HG03432 (cell line): Measurements from ENCODE around the gene DAB2.
"Not testable (repeated sequence)": the region's sequence is repeated elsewhere in the genome, so short reads cannot be mapped to it uniquely, and the experiment has no call there.

Experiments used
- ATAC-seq: cut with Tn5 transposase; IDR thresholded peaks from one replicate; pipeline ENCODE4 v1.9.1; 2021; ENCODE audit warnings: mild to moderate bottlenecking, moderate library complexity; ENCODE audit not compliant: unreplicated experiment

Gene DAB2

GRCh38 chr5:39352170-39352569, 72.6 kb downstream of the DAB2 start:
- ATAC-seq: no peak

DNA sequence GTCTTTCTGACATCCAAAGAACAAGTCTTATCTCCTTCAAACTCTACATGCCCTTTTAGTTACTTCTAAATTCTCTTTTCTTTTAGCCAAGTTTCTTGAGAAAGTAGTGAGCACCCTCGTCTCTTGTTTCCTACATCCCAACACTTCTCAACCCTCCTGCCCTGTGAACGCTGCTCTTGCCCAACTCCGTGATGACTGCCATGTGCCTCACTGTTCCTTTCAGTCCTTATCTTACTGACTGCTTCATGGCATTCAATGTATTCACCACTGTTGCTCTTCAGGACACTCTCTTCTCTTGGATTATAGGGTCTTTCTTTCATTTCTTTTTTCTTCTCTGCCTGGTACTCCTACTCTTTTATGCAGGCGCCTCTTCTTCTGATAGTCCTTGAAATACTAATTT, 75.3 kb downstream of the DAB2 start:
- no peak for ATAC-seq

DNA sequence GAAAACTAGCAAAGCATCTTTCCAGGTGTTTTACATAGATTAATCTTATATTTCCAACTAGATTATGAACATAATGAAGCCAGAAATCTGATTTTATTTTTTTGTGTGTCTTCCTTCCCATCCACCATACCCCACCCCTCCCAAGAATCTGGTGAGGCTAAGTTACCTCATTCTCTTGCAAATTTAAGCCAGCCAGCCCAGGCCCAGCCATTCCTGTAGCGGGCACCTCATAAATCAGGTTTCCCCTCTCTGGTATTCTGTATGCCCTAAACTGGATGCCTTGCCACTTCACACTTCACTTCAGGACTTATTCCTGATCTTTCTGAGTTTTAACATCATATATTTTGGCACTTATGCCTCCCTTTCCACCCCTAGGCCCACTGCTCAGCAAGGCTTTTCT, 82.3 kb downstream of the DAB2 start:
- no peak for ATAC-seq

GRCh38 chr5:39341896-39342295, 82.9 kb downstream of the DAB2 start:
- no peak for ATAC-seq

DNA sequence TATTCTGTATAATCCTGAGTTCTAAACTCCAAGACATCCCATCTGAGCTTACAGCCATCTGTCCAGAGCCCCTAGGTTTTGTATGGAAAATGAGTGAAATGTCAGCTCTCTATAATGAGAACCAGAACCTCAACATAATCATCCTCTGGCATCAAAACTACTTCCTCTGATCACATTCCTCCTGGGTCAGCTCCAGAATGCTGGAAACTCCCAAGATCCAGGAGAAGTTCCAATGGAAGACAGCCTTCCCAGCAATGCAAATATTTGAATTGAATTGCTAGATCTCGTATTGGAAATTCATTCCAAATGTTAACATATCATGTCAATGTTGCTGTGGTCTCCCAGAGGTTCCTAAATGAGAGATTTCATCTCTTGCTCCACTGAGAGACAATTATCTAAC, 84.3 kb downstream of the DAB2 start:
- ATAC-seq: no peak

DNA sequence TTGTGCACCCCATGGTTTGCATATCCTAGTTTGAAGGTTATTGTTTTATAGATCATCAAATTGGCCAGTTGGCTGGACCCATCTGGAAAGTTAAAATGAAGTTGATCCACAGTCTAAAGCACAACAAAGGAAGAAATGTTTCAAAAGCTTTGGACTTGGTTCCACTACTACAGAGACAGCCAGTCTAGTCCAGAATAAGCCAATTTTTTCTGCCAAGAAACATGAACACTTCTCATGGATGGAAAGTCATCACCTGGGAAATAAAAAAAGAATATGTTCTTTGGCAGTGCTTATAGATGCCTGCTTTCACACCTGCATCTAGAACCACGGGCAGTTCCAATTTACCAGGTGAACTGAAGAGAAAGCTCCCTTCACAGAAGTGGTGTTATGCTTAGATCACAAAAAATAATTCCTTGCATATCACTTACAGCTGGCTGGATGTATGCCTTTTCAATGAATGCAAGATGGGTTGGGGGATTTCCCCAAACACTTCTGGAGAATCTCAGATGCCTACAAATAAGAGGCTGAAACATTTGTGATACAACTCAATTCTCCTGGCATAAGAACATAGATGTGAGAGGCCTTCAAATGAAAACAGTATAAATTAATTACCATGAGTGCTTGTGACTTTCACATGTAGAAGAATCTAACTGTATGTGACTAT, 87.4 kb downstream of the DAB2 start:
- ATAC-seq: no peak

DNA sequence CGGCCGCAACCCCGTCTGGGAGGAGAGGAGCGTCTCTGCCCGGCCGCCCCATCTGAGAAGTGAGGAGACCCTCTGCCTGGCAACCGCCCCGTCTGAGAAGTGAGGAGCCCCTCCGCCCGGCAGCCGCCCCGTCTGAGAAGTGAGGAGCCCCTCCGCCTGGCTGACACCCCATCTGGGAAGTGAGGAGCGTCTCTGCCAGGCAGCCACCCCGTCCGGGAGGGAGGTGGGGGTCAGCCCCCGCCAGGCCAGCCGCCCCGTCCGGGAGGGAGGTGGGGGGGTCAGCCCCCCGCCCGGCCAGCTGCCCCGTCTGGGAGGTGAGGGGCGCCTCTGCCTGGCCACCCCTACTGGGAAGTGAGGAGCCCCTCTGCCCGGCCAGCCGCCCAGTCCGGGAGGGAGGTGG, 90.5 kb downstream of the DAB2 start:
- not testable (repeated sequence) for ATAC-seq

GRCh38 chr5:39333104-39333503, 91.7 kb downstream of the DAB2 start:
- ATAC-seq: no peak

DNA sequence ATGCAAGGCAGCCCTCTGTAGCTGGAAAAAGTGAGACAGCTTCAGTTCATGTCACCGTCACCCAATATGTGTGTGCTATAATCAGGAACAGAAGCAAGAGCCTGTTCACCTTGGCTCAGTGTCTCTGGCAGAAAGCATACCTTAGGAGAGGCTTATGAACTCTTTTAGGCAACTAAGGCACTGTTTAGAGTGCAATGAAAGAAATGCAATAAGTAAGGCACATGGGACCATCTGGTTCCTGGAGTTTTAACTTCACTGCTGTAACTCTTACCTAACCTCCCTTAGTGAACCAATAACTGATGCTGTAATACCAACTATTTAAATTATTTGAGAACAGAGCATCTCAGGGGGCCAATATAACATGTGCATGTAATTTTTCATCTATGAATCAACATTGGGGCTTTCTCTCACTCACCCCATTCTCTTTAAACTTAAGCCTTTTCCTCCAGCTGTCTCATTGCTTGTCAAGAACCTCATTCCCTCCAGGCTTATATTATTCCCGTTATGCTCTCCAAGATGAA, 92.9 kb downstream of the DAB2 start:
- no peak for ATAC-seq

DNA sequence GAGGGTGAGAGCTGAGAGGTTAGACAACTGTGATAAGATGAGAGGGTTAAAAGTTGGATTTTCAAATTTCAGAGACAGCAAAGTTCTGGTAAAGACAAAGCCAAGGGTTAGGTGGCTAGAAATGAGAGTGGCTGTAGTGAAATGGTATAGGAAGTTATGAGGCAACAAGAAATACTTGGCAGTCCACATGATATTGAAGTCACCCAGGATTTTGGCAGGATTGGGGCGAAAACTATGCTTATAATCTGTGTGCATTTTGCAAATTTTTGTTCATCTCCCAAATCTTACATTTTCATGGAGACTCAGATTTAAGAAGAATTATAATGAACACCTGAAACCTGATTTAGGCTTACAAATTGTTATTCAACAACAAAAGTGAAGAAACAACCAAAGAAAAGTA, 96.0 kb downstream of the DAB2 start:
- ATAC-seq: no peak

DNA sequence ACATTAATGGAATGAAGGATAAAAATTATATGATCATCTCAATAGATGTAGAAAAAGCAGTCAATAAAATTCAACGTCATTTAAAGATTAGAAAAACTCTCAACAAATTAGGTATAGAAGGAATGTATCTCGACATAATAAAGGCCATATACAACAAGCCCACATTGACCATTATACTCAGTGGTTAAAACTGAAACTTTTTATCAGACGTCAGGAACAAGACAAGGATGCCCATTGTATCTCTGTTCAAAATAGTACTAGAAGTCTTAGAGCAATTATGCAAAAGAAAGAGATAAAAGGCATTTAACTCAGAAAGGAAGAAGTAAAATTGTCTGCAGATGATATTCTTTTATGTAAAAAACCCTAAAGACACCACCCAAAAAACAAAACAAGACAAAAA, 101.2 kb downstream of the DAB2 start:
- no peak for ATAC-seq
